HG03439 (cell line): Measurements from ENCODE around the gene CARM1.
"Not testable (repeated sequence)": the region's sequence is repeated elsewhere in the genome, so short reads cannot be mapped to it uniquely, and the experiment has no call there.

Experiments
- ATAC-seq: cut with Tn5 transposase; IDR thresholded peaks from one replicate; pipeline ENCODE4 v1.9.1; 2021; ENCODE audit warnings: mild to moderate bottlenecking, moderate library complexity; ENCODE audit not compliant: unreplicated experiment

Gene CARM1

DNA sequence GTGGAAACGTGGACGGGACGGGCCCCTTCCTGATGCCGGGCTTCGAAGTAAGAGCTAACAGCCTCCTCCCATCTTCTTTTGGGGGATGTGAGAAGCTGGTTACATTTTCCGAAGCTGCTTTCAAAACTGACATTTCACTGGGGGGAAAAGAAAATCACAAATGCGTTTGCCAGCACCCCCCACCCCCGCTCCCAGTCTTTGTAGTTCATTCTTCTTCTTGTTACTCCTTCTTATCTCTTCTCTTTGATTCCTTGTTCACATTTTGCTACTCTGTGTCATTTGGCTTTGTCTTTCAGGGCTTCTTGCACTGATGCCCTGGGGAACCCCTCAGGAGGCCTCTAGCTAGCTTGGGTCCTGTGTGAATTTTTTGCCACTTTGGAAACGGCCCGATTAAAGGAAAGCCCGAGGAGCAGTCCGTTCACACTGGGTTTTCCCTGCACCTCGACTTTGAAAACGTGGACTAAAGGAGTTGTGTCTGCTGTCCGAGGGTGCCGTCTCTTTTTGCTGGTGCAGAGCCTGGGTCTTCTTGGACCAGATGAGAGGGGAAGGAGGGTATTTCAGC is 1.3 kb downstream of the CARM1 start:
- ATAC-seq = no peak

DNA sequence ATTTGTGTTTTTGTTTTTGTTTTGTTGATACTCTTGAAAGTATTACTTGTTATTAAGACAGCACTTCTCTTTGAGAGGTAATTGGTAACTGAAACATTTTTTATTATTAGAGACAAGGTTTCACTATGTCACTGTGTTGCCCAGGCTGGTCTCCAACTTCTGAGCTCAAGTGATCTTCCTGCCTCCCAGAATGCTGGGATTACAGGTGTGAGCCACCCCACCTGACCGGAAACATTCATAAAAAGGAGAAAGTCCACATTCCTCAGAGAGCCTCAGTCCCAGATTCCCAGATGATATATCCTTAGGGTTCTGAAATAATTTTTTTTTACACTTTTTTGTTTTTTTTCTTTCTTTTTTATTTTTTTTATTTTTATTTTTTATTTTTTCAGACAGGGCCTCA is 2.7 kb downstream of the CARM1 start:
- no peak for ATAC-seq

DNA sequence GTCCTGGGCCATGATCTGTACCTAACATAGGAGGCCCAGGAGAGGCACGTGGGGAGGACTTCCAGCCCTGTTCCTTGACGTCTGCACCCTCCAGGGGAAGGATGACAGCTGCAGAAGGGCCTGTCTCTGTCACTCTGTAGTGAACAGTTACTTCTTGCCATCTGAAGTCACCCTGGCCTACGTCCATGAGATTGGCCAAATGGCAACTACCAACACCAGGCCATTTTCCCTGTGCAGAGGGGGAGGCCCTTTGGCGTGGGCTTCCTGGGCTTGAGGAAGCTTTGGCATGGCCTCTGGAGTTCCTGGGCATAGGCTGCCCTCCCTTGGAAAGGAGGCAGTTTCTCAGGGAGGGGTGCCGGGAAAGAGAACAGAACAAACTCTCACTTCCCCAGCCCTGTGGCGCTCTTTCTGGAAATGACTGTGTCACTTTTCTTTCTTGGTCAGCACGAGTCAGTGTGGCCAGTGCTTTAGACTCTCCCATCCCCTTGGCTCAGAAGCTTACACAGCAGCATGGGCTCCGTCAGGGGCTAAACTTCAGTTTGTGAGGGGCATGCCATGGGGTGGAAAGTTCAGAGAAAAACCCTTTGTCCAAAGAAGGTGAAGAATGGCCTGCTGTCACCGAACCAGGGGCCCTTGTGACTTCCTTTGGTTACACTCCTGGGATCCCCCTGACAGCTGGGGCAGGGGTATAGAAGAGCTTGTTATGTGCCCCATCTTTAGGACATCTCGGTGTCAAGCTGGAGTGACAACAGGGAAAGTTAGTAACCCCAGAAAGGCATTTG is 5.3 kb downstream of the CARM1 start:
- ATAC-seq = peak; percentile 56

DNA sequence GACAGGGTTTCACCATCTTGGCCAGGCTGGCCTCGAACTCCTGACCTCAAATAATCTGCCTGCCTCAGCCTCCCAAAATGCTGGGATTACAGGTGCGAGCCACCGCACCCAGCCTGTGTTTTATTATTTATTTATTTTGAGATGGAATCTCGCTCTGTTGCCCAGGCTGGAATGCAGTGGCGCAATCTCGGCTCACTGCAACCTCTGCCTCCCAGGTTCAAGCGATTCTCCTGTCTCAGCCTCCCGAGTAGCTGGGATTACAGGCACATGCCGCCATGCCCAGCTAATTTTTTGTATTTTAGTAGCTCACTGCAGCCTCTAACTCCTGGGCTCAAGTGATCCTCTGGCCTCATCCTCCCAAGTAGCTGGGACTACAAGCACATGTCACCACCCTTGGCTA is 6.3 kb downstream of the CARM1 start:
- ATAC-seq = not testable (repeated sequence)

DNA sequence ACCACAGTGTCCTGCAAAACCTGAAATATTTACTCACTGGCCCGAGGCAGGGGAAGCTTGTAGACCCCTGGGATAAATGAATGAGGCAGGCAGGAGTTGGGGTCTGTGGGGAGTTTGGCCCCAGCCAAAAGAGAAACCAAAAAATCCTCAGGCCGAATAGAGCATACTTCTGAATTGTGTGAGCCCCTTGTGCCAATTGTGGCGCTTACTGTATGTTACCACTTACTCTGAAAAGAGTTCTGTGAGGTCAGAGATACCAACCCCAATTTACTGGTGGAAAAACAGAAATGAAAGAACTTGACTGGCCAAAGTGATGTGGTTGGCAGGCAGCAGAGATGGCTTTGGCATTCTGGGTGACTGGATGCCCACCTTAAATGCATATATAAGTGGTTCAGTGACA is 6.9 kb downstream of the CARM1 start:
- ATAC-seq = no peak

DNA sequence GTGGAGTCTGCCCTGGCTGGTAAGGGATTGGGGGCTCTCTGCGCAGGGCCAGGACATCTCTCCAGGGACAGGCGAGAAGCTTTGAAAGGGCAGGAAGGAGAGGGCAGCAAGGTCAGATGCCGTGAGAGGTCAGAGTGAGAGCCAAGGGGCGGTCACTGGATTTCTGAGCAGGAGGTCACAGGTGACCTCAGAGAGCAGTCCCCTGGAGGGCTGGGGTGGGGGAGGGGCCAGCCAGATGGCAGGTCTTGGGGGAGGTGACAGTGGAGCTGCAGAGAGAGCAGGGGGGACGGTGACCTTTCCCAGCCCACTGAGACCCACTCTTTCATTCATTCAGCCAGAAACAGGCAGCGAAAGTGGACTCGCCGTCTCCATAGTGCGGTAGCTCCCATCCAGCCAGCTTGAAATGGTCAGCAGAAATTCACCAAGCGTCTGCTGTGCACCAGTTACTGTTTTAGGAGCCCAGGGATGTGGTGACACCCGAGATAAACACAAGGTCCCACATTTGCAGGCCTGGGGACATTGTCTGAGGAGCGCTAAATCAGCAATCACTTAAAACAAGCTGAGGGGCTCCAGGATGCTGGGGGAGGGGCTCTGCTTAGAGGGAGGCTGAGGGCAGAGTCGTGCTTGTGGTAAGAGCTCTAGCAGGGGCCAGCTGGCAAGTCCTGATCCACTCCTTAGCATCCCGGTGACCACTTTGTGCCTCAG is 10.2 kb downstream of the CARM1 start:
- no peak for ATAC-seq

DNA sequence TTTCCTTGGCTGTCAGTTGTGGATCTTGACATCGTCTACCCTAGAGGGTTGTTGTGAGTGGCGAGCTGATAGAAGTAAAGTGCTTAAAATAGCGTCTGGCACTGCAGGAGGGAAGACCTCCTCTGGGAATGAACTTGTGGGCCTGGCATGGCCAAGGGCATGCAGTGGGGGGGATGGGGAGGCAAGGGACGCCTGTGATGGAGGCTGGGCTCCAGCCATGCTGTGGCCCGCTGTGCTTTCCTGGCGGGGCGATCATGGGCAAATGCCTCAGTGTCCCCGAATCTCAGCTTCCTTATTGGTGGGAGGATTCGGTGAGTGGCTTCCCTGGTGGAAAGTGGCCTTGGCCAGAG is 10.7 kb downstream of the CARM1 start:
- ATAC-seq = no peak

DNA sequence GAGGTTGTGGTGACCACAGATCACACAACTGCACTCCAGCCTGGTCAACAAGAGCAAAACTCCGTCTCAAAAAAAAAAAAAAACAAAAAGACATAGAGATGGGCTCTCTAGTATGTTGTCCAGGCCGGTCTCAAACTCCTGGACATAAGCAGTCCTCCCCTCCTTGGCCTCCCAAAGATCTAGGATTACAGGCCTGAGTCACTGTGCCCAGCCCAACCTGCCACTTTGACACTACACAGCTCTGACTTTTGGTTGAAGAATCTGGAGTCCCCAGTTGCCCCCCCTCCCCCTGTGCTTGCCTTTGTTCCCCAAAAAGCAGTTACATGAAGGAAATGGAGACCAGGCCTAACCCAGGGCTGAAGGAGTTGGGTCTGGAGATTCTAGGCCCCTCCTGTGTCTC is 12.9 kb downstream of the CARM1 start:
- ATAC-seq = no peak

DNA sequence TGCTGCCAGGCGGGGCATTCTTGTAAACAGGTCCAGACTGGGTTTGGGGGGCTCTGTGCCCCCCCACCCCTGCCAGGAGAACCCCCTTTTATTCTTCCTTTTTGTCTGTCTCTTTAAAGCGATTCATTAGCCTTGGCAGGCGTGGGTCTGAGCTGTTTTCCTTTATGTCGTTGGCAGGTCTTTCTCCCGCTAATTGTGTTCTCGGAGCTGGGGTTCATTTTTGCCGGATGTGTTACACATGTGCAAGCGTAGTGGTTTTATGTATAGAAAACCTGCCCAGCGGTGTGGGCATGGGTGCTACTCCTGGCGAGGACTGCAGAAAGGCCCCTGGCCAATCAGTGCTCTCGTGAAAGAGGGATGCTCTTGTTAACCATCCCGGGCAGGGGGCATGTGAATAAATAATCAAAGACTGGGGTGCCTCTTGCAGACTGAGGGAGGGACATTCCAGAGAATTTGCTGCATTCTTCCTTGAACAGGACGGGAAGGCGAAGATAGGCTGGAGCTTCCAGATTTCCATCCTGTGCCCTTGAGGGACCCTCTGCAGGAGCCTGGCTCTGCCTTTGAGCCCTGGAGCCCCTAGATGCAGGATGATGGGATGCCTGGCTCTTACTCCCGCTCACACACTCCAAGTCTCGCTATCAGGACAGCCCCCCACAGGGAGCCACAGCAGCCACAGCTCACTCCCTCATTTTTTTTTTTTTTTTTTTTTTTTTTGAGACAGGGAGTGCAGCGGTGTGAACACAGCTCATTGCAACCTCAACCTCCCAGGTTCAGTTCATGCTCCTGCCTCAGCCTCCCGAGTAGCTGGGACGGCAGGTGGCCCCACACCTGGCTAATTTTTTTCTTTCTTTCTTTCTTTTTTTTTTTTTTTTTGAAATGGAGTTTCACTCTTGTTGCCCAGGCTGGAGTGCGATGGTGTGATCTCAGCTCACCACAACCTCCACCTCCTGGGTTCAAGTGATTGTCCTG is 14.1 kb downstream of the CARM1 start:
- ATAC-seq = no peak

DNA sequence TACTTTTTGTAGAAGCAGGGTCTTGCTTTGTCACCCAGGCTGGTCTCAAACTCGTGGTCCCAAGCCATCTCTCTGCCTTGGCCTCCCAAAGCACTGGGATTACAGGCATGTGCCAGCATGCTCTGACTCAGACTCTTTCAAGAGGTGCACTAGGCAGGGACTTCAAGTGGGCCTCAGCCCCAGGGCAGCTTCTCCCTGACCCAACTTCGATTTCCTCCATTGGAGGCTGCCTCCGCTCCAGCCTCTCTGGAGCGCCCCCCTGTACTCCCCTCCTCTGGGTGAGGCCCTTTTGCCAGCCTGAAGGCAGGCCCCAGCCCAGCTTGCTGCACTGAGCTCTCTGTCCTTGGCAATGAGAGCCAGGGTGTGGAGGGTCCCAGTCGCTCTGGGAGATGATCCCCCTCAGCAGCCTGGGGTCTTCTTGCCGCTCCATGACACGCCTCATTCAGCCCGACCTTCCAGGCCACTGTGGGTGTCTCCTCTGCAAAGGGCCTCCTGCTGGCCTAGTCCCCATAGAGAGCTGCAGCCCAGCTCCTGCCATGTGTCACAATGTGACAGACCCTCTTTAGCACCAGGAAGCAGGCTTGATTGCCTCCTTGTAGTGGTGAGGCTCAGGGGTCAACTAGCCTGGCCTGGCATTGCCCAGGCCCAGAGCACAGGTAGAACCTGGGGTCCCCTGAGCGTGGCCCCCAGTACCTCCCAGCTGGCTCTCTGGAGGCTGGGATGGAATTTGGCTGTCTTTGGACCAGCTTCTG is 16.4 kb downstream of the CARM1 start:
- no peak for ATAC-seq

DNA sequence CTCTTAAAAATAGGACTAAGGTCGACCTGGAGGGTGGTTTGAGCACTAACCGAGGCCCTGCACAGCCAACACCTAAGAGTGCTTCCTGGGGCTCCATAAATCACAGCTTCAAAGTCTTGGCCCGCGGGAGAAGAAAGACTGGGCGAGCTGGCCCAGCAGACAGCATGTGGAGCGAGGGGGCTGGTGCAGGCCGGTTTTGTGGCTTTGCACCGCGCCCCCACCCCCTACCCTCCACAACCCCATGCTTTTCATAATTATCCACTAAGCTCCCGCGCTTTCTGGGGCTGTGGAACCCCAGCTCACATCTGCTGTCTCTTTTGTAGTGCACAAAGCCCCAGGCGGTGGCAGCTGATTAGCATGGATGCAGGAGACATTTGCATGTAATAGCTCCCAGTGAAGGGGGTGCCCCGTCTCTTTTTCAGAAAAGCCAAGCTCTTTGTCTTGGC is 17.1 kb downstream of the CARM1 start:
- no peak for ATAC-seq

DNA sequence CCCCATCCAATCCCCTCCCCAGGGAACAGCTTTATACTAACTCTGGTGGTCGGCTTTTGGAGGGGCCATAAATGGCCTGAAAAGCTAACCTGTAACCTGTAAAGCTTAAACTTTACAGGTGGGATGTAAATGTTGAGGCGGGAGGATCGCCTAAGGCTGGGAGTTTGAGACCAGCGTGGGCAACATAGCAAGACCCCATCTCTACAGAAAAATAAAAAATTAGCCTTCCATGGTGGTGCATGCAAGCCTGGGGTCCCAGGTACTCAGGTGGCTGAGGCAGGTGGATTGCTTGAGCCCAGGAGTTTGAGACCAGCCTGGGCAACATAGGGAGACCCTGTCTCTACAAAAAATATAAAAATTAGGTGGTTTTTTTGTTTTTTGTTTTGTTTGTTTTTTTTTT is 18.5 kb downstream of the CARM1 start:
- no peak for ATAC-seq

DNA sequence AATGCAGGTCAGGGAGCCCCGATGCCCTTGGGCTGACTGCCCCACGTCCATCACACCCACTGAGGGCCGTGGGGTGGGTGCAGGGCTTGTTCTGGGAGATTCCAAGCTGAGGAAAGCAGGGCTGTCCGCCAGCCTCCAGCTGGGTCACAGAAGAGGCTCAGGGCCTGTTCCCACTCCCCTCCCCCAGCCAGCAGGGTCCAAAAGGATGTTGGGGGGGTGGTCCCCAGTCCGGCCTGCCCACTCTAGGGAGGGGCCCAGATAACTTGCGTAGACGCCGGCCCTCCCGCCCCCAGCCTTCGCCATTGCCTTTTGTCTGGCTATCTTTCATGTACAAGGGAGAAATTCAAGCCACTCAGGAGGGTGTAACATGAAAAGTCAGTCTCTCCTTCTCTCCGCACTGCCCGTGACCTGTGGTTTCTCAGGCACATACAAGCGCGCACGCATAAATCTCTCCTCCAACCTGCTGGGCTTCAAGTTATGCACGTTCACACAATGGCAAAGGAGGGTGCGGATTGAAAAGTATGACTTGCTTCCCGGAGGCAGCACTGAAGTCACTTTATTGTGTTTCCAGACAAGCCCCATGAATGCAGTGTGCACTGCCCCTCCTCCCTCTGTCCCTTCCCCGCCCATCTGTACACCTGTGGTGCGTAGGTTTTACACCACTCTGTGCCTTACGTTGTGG is 20.2 kb downstream of the CARM1 start:
- no peak for ATAC-seq

DNA sequence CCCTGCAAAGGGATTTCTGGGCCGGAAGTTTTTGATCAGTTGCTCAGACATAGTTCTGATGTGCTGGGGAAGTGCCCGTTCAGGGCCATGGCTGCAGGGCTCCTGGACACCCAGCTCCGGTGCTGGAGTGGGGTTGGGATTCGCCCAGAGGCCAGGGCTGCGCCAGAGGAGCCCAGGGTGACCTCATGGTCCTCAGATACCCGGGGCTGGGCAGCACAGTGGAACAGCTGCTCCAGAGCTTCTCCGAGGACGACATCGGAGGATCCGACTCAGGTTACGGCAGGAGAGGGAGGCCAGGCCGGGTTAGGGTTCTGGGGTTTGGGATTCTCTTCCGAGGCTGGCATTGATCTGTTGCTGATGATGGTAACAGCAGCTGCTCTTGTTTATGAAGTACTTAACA is 20.9 kb downstream of the CARM1 start:
- no peak for ATAC-seq

DNA sequence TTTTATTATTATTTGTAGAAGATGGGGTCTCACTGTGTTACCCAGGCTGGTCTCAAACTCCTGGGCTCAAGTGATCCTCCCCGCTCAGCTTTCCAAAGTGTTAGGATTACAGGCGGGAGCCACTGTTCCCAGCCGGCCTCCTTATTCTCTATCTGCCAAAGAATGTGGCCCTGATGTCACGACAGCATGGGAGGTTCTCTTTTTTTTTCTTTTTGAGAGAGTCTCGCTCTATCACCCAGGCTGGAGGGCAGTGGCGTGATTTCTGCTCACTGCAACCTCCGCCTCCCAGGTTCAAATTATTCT is 23.5 kb downstream of the CARM1 start:
- no peak for ATAC-seq

DNA sequence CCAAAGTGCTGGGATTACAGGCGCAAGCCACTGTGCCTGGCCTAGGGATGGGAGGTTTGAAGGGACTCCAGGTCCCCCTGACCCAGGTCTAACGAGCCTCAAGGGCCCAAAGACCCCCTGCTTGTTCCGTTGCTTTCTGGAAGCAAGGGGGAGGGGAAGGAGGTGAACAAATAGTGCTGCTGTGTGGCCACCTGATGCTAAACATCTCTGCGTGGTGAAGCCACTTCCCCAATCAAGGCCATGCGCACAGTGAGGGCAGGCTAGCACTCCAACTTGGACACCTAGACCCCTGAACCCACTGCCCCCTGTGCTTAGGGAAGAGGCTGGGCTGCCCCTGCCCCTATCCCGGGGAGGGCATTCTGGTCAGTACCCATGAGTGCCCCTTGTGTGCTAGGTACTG is 24.0 kb downstream of the CARM1 start:
- no peak for ATAC-seq

DNA sequence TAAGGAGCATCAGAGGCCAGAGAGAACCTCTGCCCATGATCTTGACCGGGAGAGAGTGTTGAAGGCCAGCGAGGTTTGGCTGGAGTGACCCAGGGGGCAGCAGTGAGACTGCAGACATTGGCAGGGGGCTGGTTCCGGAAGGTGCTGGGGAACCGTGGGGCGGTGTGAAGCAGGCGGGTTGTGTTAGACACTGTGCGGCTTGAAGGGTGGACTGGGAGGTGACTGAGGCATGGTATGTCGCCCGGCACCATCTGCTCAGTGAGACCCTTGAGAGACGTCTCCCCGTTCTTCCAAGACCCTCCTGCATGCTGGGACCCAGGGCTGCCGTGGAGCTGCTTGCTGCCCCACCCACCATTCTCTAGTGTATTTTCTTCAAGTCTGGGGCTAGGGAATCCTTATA is 24.6 kb downstream of the CARM1 start:
- no peak for ATAC-seq

DNA sequence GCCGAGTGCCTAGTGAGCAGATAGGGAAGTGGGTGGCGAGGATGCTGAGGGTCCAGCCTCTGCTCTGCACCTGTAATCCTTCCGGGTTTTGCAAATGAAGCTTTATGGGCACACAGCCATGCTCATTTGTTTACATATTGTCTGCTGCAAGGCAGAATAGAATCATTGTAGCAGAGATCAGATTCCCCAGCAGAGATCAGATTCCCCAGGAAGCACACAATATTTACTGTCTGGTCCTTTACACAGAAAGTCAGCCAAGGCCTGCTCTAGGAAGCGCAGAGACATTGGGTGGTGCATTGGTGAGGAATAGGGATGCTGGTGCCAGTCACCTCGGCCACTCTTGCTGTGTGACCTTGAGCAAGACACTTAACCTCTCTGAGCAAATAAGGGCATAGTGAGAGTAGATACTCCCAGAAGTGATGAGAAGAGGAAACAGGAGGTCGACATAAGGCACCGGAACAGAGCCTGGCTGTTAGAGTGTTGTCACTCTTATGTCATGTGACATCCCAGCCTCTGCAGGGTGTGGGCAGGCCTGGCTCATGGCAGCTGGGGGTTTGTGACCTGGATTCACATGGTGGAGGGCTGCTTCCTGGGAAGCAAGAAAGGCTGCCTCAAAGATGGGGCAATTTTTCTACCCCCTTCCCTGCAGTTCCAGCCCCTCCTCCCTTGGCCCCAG is 25.6 kb downstream of the CARM1 start:
- ATAC-seq = no peak

DNA sequence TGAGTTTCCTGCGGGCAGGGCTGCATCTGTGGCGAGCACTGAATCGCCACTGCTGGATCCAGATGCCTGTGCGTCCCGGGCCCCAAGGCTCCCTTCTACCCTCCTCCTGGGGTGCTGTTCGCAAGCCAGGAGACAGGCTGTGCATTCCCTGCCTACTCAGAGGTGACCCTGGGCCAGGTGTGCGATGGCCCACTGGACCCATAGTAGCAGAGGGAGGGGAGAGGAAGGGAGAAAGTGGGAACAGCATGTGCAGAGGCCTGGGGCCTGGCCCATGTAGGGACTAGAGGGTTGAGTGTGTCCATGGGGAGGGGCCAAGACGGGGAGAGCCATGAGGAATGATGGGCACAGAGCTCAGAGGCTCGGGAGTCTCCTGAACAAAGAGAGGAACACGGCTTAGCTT is 27.3 kb downstream of the CARM1 start:
- no peak for ATAC-seq
